GM12892 (cell line): ENCODE measurements around the gene ANKHD1.

ENCODE experiments used
- POLR2A ChIP-seq: IDR thresholded peaks from 2 replicates; pipeline ENCODE4 v1.6.1; 2011; ENCODE audit warnings: low read depth, low read length, control low read depth
- POLR2AphosphoS5 ChIP-seq: IDR thresholded peaks from 2 replicates; pipeline ENCODE4 v1.6.1; 2011; ENCODE audit warnings: low read depth, low read length, control low read depth
- TAF1 ChIP-seq: IDR thresholded peaks from 2 replicates; pipeline ENCODE4 v1.6.1; 2011; ENCODE audit warnings: low read depth, mild to moderate bottlenecking, control low read depth, low read length, borderline replicate concordance

DNA sequence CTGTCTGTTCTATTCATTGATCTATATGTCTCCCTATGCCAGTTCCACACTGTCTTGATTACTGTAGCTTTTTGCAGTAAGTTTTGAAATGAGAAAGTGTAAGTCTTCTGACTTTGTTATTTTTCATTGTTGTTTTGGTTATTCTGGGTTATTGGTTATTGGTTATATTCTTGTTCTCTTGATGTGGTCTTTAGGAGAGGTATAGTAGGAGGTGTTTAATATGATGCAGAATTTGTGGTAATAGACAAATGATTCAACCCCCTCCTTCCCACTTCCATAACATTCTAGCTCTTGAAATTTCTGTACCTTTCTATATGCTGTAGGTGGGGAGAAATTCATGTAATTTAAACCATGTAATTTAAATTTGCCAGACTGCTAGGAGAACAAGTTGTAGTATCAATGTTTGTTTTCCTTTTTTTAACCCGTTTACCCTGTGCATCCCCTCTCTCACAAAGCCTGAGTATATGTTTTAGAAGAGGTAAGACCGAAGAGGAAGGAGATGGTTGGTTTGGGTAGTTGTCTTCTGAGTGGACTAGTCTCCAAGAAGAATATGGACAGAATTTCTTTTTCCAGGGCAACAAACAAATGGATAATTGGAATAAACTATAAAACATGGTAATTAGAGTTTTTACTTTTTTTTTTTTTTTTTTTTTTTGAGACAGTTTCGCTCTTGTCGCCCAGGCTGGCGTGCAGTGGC is 19.2 kb downstream of the ANKHD1 start:
- TF ChIP-seq POLR2A: no peak
- no peak for TF ChIP-seq TAF1
- TF ChIP-seq POLR2AphosphoS5: no peak
